Glomerular visceral epithelial cell (primary cell): Measurements from ENCODE around the gene SORL1-AS1.

Source experiments
- DNase-seq: peaks from one replicate; pipeline ENCODE4 v3.0.0-alpha.2; 2016; ENCODE audit errors: extremely low spot score

SORL1-AS1 gene

DNA sequence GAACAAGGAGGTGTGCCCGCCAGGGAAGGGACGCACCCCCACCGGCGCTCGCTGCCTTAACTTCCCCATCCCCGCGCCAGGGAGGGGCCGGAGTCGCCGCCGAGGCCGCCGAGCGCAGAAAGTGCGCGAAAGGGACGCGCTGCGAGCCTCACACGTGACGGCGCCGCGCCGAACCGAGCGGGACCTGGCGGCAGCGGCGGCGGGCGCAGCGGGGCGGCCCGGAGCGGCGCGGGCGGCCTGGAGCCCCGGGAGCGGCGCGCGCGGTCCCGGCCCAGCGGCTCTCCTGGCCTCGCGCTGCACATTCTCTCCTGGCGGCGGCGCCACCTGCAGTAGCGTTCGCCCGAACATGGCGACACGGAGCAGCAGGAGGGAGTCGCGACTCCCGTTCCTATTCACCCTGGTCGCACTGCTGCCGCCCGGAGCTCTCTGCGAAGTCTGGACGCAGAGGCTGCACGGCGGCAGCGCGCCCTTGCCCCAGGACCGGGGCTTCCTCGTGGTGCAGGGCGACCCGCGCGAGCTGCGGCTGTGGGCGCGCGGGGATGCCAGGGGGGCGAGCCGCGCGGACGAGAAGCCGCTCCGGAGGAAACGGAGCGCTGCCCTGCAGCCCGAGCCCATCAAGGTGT is 670 bp downstream of the SORL1-AS1 start, which contains the start of gene SORL1:
Gene SORL1 (plus strand): TSS at position 329 of the 623 bp plus-strand sequence. CDS start 18 bp downstream, at position 347.
- DNase-seq = peak; percentile 41

DNA sequence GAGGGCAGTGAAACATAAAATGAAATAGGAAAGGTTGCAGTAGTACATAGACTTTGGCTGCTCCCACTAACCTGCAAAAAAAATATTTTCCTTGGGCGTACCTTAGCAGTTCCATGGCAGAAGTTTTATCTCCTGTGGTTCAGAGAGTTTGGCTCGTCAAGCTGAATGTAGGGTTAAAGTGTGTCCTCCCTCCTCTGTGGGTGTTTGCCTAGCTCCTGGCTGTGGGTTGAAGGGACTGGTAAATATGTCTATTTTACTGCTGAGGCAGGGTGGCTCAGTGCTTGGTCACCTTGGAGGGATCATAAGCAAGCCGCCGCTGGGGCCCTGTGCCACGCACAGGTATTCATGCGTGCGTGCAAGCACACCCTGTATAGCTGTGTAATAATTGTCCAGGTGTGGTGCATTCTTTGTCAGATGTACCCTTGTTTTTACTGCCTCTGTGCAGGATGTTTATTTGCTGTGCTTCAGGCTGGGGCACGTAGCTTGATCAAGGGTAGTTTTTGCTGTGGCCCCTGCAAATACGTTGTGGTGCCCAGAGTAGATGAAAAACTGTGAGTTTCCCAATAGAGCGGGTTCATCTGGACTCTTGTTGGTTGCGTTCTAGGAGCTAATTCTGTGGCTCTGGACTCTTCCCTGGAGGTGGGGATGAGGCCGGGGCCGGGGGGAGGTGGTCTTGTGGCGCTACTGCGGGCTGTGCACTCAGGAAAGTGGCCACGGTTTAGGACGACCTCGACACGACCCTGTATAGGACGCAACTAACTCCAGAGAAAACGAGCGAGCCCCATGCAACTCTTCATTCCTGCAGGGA is 1.4 kb downstream of the SORL1-AS1 start:
- DNase-seq = no peak

DNA sequence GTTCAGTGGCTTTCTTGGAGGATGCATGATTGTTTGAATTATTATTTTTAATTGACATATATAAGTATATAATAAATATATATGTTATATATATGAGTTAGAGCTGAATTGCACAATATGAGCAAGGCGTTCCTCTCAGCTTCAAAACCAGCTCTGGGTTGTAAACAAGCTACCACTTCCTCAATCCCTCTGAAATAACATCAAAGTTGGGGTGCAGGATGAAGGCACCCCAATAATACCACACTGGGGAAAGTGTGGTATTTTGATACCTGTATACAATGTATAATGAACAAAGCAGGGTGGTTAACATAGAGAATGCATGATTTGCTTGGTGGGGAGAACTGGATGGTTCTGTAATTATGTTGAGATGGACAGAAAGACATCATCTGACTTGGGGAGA is 2.4 kb downstream of the SORL1-AS1 start:
- no peak for DNase-seq

DNA sequence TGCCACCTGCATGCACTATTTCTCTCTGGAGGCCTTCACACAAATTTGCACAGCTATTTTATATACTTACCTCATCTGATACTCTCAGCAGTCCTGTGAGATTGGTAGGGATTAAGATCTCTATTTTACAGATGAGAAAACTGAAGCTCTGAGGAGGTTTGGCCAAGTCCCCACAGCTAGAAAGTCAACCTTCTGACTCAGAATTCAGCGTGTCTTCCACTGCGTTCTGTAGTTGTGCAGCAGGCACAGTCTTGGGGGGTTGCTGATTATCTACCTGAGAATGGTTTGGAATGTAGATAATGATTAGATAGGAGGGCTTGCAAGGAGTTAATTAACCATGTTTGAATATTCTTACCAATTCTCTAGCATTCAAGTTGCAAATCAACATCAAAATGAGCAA is 3.1 kb downstream of the SORL1-AS1 start:
- DNase-seq = no peak

DNA sequence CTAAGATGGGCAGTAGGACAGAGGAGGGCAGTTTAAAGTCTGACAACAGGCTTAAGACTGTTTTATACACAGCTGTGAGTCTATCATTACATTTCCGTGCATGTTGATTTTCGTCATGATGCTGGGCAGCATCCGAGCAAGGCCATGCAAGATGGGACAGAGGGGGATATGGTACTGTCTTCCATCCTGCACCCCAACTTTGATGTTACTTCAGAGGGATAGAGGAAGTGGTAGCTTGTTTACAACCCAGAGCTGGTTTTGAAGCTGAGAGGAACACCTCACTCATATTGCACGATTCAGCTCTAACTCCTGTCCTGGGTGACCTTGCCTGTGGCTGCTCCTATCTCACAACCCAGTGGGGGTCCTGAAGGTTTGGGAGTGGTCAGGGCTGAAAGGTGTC is 3.6 kb downstream of the SORL1-AS1 start:
- DNase-seq = no peak

DNA sequence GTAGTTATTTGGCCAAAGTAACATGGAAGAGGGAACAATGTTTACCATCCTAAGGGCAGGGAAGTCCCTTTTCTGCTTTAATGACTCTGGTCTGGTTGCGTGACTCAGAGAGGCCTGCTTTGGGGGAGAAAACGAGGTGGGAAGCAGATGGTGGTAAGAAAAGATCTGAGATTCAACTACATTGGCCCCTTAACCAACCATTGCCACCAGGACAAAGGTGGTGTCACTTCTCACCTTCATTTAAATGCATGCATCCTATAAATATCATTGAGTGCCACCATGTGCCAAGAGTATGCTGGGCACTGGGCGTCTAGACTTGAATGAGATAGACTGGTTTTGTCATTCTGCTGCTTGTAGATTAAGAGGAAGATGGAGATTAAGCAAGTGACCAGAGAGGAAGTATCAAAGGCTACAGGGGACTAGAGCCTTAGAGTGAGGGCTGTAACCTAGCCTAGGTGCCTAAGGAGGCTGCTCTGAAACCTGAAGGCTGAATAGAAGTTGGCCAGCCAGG is 4.3 kb downstream of the SORL1-AS1 start:
- peak; percentile 11 for DNase-seq

DNA sequence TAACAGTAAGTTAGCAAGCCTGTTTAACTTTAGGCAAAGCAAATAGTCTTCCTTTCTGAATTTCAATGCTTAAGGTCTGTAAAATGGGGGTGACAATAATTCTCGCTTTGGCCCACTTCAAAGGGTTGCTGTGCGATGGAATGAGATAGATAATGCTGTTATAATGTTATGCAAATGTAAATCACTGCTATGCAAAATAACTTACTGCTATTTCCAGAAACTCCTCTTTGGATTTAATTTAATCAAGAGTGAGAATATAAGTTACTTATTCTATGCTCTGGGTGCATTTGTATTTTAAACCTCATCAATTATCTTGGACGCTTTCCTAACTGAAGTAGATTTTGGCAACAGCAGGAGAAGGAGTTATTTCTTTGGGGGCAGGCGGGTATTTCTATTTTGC is 4.8 kb downstream of the SORL1-AS1 start:
- no peak for DNase-seq

DNA sequence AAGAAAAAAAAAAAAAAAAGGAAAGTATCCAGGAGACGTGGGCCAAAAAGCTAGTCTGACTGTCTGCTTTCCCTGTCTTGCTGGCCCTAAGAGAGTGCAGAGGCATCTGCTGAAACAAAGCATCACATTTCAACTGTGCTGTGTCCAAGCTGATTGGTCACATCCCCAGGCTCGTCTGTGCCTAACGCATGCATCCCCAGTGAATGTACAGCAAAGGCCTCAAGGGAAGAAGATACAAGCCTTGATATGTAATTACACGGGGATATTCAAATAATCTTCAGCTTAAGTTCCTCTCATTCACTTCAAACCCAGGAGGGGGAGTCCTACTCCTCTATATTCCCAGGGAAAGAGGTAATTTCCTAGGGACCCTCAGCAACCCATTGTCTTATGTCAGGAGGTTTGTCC is 6.0 kb downstream of the SORL1-AS1 start:
- DNase-seq = no peak

DNA sequence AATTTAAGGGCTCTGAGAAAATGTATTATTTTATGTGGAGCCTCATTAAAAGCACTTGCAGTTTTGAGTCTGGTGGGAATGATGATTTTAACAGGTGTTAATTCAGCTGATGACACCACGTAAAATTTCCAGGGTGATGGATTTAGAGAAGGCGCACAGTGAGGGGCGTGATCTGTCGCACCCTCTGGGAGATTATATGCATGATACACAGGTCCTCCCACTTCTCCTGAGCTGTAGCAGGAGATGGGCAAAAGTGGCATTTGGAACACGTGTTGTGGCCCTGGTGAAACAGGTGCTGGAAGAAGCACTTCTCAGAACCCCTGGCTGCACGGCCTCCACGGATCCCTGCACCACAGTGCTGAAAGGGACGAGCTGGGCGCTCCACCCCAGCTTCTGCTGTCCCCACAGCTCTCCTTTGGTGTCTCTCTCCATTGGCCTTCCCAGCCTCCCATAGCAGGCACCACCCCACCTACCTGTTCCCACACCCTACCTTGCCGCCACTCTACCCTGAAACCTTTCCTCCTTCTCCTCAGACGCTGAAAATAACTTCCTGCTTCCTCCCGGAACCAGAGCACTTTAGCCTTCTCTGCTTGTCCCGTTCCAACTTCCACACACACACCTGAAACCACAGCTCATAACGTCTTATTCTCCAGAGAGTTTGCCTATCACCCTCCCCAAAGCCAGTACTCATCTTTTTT is 7.5 kb downstream of the SORL1-AS1 start:
- DNase-seq = no peak

DNA sequence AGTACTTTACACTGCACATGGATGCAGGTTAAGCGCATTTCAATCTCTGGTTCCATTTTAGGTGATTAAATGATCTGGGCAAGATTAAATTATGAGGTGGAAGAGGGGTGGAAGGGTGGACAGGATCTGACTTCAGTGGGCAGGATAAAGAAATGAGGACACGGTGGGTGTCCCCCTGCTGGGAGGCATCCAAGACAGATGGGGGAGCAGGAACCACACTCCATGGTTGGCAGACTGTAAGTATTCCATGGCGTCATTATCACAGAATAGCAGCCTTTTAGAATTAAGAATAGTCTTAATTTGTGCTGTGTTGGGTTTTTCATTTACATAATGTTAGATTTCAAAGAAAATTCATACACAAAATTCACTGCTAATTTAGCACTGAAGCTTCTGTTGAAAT is 8.2 kb downstream of the SORL1-AS1 start:
- no peak for DNase-seq

DNA sequence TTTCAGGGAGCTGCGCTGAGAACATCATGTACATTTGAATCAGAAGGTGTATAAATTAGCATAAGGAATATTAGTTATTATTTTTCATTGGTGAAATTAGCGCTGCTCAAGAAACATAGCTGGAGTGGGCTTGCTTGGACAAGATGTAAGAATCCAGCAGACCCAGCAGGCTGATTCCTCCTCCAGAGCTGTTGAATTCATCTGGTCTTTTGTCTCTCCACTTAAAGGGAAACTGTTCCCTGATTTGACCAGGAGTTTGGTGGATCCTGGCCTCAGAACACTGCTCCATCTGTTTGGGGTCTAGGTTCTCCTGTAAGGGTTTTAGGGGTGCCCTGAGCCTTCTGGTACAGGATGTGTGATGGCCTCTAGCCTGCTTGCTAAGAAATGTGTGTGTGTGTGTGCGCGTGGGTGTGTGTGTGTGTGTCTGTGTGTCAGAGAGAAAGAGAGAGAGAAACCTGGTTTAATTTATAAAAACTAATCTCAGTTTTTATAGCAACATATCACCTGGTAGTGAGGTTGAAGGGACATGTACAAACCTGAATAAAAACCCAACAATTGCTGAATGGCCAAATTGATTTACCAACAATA is 9.0 kb downstream of the SORL1-AS1 start:
- no peak for DNase-seq

DNA sequence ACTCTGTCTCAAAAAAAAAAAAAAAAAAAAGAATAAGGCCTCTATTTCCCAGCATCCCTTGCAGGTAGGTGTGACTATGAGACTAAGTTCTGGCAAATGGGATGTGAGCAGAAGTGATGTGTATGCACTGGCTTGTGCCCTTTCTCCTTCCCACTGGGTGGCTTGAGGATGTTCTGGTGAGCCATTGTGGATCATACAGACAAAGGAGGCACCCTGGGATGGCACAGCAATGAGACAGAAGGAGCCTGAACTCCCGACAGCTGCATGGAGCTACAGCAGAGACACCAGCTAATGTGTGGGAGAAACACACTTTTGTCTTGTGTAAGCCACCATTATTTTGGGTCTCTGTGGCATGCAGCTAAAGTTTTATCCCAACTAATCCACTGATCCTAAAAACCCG is 11.2 kb downstream of the SORL1-AS1 start:
- no peak for DNase-seq

DNA sequence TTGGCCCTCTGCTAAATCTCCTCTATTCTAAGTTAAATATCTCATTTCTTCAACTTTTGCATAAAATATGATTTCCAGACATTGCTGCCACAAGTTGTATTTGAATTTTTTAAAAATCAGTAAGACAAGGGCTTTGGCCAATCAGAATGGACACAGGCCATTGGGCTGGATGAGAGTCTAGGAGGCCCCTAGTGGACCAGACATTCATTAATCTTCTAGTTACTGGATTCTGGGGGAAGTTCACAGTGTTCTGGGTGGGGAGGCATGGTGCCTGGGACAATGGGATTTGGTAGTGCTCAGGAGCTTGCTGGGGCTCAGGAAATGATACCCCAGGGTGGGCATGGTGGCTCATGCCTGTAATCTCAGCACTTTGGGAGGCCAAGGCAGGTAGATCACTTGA is 13.0 kb downstream of the SORL1-AS1 start:
- DNase-seq = no peak

DNA sequence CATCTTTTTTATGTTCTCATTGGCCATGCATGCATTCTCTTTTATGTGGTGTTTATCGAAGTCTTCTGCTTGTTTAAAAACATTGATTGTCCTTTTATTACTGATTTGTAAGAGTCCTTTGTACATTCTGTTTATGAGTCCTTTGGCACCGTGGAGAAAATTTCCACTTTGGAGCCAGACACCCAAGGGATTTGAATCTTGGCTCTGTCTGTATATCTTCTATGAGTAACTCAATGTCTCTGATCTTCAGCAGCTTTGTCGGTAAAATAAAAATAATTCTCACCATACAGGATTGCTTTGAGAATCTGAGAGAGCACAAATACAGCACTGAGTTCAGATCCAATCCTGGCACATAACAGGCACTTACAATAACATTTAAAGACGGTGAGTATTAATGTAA is 13.4 kb downstream of the SORL1-AS1 start:
- DNase-seq = no peak

DNA sequence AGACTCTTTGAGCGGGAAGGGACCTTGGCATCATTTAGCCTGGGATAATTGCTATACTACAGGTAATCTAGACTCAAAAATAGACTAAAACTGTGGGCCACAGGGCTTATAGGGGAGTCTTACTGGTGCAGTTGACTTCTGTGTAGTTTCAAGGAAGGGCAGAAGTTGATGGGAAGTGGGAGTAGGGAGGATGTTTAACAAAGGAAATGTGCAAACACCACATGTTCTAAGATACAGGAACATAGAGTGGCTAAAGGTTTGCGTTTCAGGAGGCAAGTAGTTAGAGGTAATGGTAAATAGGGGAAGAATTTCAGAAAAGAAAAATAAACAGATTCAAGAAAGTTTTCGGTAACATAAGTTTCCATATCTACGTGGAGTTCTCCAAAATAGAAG is 15.1 kb downstream of the SORL1-AS1 start:
- no peak for DNase-seq

DNA sequence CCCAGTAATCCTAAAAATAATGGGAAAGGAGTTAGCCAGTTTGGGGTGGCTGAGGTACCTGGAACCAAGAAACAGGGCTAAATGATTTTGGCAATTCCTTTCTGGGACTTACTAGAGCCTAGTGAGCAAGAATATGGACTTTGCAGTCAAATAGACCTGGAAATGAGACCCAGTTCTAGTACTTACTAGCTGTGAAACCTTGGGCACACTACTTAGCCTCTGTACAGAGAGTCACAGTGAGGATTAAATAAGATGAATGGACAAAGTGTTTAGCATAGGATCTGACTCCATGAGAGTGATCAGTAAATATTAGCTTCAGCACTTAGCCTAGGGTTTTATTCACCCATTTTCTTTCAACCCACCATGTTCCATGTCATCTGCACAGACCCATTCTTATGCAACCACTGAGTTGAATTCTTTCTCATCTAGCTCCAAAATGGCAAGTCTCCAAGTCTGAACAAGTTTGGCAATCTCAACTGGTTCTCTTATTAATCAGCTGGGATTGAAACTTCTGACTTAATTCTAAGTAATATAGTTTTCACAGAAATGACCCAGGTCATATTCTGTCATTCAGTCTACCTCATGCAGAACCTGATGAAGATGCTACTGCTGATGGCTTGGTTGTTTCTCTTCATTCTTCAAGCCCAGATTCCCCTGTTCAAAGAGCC is 15.6 kb downstream of the SORL1-AS1 start:
- DNase-seq = no peak

DNA sequence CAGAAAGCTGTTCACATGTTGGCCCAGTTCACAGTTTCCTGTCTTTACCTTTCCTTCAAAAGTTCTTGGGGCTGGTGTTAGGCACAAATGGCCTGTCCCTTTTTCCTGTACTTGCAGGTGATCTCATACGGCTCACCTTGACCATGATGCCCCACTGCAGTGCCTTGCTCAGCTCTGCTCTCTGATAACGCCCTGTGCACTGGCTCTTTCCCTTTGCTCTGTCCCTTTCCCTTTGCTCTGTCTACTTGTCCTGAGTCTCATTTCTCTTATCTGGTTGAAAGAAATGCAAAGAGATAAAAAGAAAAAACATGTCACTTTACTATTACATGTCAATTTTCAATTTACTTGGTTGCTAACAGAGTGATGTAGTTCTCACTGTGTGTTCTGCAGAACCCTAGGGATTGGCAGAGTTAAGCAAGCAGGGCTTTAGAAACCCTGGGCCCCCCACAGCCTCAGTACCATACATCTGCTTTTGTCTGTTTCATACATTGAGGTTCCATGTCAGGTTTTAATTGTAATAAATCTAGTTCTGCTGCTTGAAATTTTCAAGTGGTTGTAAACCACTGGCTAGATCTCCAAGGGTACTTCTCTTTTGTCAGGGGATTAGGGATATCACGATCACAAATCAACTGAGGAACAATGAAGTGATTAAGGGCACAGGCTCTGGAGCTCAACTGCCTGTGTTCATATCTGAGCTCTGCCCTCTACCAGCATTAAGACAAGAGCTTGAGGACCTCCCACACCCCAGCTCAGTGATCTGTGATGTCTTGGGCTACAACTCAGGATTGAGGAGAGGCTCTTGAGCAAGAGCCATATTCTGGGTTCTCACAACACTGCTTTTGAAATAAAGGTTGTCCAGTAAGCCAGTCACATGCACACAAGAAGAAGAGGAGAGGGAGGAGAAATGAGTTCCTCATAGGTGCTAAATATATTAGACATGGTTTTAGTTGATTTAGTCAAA is 16.9 kb downstream of the SORL1-AS1 start:
- no peak for DNase-seq

DNA sequence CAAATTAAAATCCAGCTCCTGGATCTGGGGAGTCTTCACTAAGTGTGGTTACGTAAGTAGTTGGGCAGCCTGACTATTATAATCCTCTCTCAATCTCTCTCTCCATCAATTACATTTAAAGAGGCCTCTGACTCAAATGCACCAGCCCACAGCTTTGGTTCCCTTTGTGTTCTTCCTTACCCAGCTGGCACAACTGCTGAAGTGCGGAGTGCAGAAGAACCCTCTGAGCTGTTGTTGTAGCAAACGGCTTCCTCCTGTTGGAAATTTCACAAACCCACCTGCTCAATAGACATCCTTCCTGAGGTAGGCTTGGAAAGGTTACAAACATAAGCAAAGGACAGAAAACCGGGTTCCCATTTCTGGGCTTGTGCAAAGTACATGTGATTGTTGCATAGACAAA is 17.6 kb downstream of the SORL1-AS1 start:
- DNase-seq = no peak

DNA sequence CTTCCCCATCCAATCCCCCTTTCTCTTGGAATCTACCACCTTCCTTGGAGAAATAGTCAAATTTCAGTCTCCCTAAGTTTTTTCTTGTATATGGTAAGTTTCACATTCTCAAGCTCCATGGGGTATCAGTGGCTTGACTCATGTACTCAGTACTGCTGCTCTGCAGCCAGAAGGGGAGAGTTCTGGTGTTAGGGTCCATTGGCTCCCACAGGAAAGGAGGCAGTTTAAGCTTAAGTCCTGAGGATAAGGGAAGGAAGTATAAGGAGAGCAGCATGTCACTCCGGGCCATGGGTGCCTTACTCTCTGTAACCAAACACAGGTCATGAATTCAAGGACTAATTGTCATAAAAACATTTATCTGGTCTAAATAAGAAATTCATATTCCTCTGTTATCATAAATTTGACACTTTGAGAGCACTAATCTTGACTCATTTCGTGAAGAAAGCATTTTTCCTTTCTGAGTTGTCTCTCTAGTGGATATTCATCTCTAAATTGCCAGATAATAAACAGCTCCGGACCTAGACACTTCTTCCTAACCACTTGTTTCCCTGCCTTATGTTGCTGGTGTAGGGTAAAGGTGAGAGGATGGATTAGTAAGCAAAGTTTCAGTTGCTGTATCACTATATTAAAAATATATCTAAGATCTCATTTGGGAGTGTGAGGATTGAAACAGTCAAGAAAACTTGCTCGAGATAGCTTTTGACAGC is 20.8 kb downstream of the SORL1-AS1 start:
- DNase-seq = no peak

DNA sequence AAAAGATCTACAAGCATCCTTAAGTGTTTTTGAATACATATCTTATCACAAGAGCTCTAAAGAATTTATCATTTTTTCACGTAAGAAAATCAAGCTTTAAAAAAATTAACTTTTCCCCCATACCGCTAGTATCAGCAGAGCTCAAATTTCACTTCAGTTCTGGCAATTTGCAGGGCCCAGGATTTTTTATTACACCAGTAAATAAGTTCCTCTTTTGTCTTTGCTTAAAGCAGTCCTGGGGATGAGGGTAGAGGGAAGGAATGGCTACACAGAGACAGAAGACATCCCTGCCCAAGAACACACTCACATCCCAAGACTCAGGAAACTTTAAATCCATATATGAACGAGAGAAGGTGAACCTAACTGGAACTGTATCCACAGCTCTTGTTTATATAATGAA is 23.2 kb downstream of the SORL1-AS1 start:
- no peak for DNase-seq
